ENCODE measurements around the gene MSMB. TPM values are rescaled to one million over a fixed set of nuclear protein-coding genes. Genes with fewer than 3 reads are reported as not detected.
"Not testable (repeated sequence)": the region's sequence is repeated elsewhere in the genome, so short reads cannot be mapped to it uniquely, and the experiment has no call there.

The MSMB gene
- total and polyA plus RNA-seq, 7 experiments from 2014 or later = not detected

- Histone ChIP-seq H3K36me3 (ENCODE audit: control insufficient read depth in 2 of 3, insufficient read depth in 3 of 3, low read length in 3 of 3) (peaks cover 0 to 6% (median 0%) of the 10 kb centered on the region in 3 experiments), H3K27me3 (ENCODE audit: control insufficient read depth in 2 of 2, insufficient read depth in 2 of 2, low read length in 2 of 2) (no peaks in the 10 kb centered on the region), H3K4me3 (ENCODE audit: low read length) (peak overlapping the region; percentile 72), H3K4me1 (ENCODE audit: control insufficient read depth in 2 of 2, insufficient read depth in 2 of 2, low read length in 2 of 2) (peaks cover 57 to 67% of the 10 kb centered on the region in 2 donors), H3K27ac (ENCODE audit: low read depth, low read length) (peak overlapping the region; percentile 80), H3K9me3 (ENCODE audit: control insufficient read depth in 2 of 3, low read length in 3 of 3) (no peaks in the 10 kb centered on the region)
- ChIA-PET CTCF (interaction anchor here (1.9 kb wide), 1 partner anchor 63 kb away, joined by 7 read pairs; no protein-coding TSS in a partner anchor), POLR2A (interaction anchor here (0.8 to 1.3 kb wide), 2 partner anchors 14 to 15 kb away, joined by 3 to 6 read pairs; no protein-coding TSS in a partner anchor)
- Mint-ChIP-seq H3K36me3 (peaks cover 0 to 3% (median 0%) of the 10 kb centered on the region in 5 donors), H3K27ac (peak overlapping the region in 1 of 9 donors; percentile 66), H3K4me3 (peak overlapping the region in 1 of 10 donors; percentile 4), H3K27me3 (no peaks in the 10 kb centered on the region), H3K9me3 (peaks cover 0 to 2% (median 0%) of the 10 kb centered on the region in 11 donors), H3K4me1 (peaks cover 4 to 38% (median 22%) of the 10 kb centered on the region in 7 donors)
- intact Hi-C loops (cut with micrococcal nuclease) = loop anchor here (2.0 to 5.0 kb wide), 4 partner anchors 15 to 420 kb away; partner anchors contain the start of genes NCOA4 (in 2 of the 2) and ZFAND4 (in 1 of the 2)
- DNase-seq (peak in 3 of 9 donors; percentile 17 to 26 (median 22)), ATAC-seq (peak; percentile 5)
Measured at GRCh38 chr10:46091828-46092523, 45.9 kb upstream of the MSMB start.

DNA sequence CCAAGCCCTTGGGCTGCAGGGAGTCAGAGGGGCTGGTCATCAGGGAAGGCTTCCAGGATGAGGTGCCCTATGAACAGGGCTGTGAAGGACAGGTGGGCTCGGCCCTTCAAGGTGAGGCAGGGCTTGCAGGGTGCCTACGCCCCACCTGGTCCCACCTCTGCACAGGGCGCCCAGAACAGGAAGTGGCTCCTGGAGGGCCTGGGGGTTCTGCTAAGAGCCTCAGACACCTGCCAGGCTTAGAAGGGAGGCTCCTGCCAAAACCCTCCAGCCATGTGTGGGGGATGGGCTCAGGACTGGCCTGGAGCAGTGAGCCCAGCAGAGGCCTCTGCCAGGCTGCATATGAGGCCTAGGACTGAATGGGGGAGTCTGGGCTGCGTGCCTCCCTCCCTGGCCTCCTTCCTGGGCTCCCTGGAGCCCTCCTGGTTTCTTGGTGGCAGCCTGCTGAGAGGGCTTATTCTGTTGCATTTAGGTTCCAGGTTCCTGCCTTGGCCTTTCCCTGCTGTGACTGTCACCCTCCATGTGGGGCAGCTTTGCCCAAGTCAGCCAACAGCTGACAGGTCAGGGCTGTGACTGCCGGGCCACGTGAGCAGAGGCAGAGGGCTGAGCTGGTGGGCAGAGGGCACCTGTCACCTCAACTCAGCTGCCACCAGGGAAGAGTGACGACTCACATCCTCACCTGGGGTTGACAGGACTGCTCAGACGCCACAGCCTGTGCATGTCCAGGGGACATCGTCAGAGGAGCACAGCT lies 45.2 kb upstream of the MSMB start:
- H3K36me3 ChIP-seq (ENCODE audit: control insufficient read depth in 2 of 3, insufficient read depth in 3 of 3, low read length in 3 of 3) = peaks cover 0 to 6% (median 0%) of the 10 kb centered on the region in 3 experiments
- H3K4me1 Mint-ChIP-seq = peaks cover 4 to 30% (median 15%) of the 10 kb centered on the region in 7 donors
- DNase-seq (peak in 6 of 9 donors; percentile 21 to 36 (median 32)), ATAC-seq (no peak)
- ChIA-PET CTCF (interaction anchor here (1.9 kb wide), 1 partner anchor 62 kb away, joined by 7 read pairs; no protein-coding TSS in a partner anchor), POLR2A (interaction anchor here (0.8 kb wide), 1 partner anchor 15 kb away, joined by 3 read pairs; no protein-coding TSS in a partner anchor)
- H3K9me3 ChIP-seq (ENCODE audit: control insufficient read depth in 2 of 3, low read length in 3 of 3) = no peaks in the 10 kb centered on the region
- no peaks in the 10 kb centered on the region for H3K27me3 ChIP-seq (ENCODE audit: control insufficient read depth in 2 of 2, insufficient read depth in 2 of 2, low read length in 2 of 2)
- H3K9me3 Mint-ChIP-seq = peaks cover 0 to 7% (median 0%) of the 10 kb centered on the region in 11 donors
- intact Hi-C loops (cut with micrococcal nuclease) = loop anchor here in 1 of 2 donors (5.0 kb wide), 2 partner anchors 59 to 419 kb away; partner anchors contain the start of genes NCOA4 and ZFAND4
- H3K27me3 Mint-ChIP-seq = no peaks in the 10 kb centered on the region
- H3K27ac Mint-ChIP-seq = peak overlapping the region in 1 of 9 donors; percentile 66
- H3K4me3 Mint-ChIP-seq = peak overlapping the region in 3 of 10 donors; percentile 4 to 65 (median 53)
- H3K4me1 ChIP-seq (ENCODE audit: control insufficient read depth in 2 of 2, insufficient read depth in 2 of 2, low read length in 2 of 2) = peaks cover 50 to 60% of the 10 kb centered on the region in 2 donors
- H3K4me3 ChIP-seq (ENCODE audit: low read length) = peak overlapping the region; percentile 72
- peak overlapping the region; percentile 80 for H3K27ac ChIP-seq (ENCODE audit: low read depth, low read length)
- peaks cover 0 to 4% (median 0%) of the 10 kb centered on the region in 5 donors for H3K36me3 Mint-ChIP-seq

DNA sequence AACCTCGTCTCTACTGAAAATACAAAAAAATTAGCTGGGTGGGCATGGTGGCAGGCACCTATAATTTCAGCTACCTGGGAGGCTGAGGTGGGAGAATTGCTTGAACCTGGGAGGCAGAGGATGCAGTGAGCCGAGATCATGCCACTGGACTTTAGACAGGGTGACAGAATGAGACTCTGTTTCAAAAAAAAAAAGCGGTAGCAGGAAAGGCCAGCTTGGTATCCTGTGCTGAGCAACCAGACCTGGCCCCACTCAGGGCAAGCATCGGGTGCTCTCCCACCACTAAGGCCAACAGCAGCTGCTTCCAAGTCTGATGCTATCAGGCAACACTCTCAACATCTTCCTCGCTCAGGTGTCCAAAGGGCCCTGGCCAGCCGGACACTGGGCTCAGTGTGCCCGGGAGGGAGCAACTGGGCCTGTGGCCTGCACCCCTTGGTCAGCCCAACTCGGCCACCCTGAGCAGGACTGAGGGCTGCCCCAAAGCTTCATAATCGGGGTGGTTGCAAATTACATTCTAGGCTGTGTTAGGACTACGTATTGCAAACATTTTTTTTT lies 44.3 kb upstream of the MSMB start:
- H3K27ac Mint-ChIP-seq = peak overlapping the region in 8 of 9 donors; percentile 47 to 69 (median 58)
- Histone ChIP-seq H3K36me3 (ENCODE audit: control insufficient read depth in 2 of 3, insufficient read depth in 3 of 3, low read length in 3 of 3) (peaks cover 0 to 6% (median 0%) of the 10 kb centered on the region in 3 experiments), H3K27ac (ENCODE audit: low read depth, low read length) (no peak overlapping the region), H3K27me3 (ENCODE audit: control insufficient read depth in 2 of 2, insufficient read depth in 2 of 2, low read length in 2 of 2) (no peaks in the 10 kb centered on the region), H3K4me1 (ENCODE audit: control insufficient read depth in 2 of 2, insufficient read depth in 2 of 2, low read length in 2 of 2) (peaks cover 41 to 51% of the 10 kb centered on the region in 2 donors), H3K9me3 (ENCODE audit: control insufficient read depth in 2 of 3, low read length in 3 of 3) (no peaks in the 10 kb centered on the region), H3K4me3 (ENCODE audit: low read length) (no peak overlapping the region)
- no peaks in the 10 kb centered on the region for H3K27me3 Mint-ChIP-seq
- CTCF ChIA-PET = no interaction called here
- ATAC-seq (no peak), DNase-seq (no peak)
- POLR2A ChIA-PET = interaction anchor here (0.7 kb wide), 1 partner anchor 58 kb away, joined by 3 read pairs; no protein-coding TSS in a partner anchor
- H3K36me3 Mint-ChIP-seq = peaks cover 0 to 4% (median 0%) of the 10 kb centered on the region in 5 donors
- peak overlapping the region in 3 of 10 donors; percentile 11 to 65 (median 53) for H3K4me3 Mint-ChIP-seq
- intact Hi-C loops (cut with micrococcal nuclease) = loop anchor here in 1 of 2 donors (5.0 kb wide), 2 partner anchors 58 to 418 kb away; partner anchors contain the start of genes NCOA4 and ZFAND4
- peaks cover 4 to 21% (median 14%) of the 10 kb centered on the region in 7 donors for H3K4me1 Mint-ChIP-seq
- H3K9me3 Mint-ChIP-seq = peaks cover 0 to 12% (median 0%) of the 10 kb centered on the region in 11 donors

DNA sequence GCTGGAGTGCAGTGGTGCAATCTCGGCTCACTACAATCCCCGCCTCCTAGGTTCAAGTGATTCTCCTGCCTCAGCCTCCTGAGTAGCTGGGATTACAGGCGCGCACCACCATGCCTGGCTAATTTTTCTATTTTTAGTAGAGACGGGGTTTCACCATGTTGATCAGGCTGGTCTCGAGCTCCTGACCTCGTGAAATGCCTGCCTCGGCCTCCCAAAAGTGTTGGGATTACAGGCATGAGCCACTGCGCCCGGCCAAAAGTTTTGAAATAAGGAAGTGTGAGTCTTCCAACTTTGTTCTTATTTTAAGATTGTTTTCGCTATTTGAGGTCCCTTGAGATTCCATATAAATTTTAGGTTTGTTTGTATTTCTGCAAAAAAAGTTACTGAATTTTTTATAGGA lies 41.3 kb upstream of the MSMB start:
- H3K4me3 Mint-ChIP-seq; H3K27ac ChIP-seq (ENCODE audit: low read depth, low read length); ATAC-seq; H3K27ac Mint-ChIP-seq; H3K4me3 ChIP-seq (ENCODE audit: low read length); DNase-seq; H3K27me3 ChIP-seq (ENCODE audit: control insufficient read depth in 2 of 2, insufficient read depth in 2 of 2, low read length in 2 of 2); intact Hi-C loops (cut with micrococcal nuclease); H3K36me3 Mint-ChIP-seq; POLR2A ChIA-PET; H3K36me3 ChIP-seq (ENCODE audit: control insufficient read depth in 2 of 3, insufficient read depth in 3 of 3, low read length in 3 of 3); H3K27me3 Mint-ChIP-seq: not testable (repeated sequence)
- Mint-ChIP-seq H3K9me3 (peaks cover 0 to 32% (median 2%) of the 10 kb centered on the region in 11 donors), H3K4me1 (peaks cover 4 to 14% (median 10%) of the 10 kb centered on the region in 7 donors)
- H3K4me1 ChIP-seq (ENCODE audit: control insufficient read depth in 2 of 2, insufficient read depth in 2 of 2, low read length in 2 of 2) = peaks cover 13 to 27% of the 10 kb centered on the region in 2 donors
- CTCF ChIA-PET = interaction anchor here (0.6 kb wide), 1 partner anchor 69 kb away, joined by 3 read pairs; no protein-coding TSS in a partner anchor
- peaks cover 0 to 11% (median 0%) of the 10 kb centered on the region in 3 experiments for H3K9me3 ChIP-seq (ENCODE audit: control insufficient read depth in 2 of 3, low read length in 3 of 3)

DNA sequence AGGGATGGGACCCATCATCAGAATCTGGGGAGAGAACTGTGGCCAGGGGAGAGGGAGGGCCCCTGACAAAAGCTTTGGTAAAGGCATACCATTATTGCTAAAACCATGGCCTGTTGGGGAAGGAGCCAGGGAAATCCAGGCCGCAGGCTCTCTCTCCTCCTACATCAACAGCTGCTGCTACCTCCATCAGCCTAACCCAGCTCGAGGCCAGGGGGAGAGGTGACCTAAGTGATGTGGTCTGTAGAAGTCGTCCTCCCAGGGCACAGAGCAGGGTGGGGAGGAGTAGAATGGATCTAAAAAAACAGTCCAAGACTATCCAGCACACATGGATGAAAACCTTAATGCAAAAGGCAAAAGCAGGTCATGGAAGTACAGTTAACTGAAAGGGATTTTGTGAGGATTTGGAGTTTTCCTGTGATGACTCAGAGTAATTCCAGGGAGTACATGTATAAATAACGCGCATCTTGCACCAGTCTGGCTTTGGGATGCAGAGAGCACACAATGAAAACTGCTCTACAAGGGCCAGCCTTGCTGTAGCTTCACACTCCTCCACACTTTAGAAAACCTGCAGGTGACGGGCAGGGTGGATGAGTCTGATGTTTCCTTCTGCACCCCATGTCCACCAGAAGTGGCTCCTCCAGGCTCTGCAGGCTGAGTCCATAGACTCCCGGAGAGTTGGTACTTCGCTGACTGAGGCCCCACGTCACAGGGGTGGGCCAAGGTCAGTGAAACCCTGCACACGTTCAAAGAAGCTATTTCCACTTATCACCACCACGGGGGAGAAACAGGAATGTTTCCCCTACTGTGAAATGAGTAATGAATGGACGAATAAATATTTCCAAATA lies 38.5 kb upstream of the MSMB start:
- DNase-seq = no peak
- peaks cover 0 to 5% of the 10 kb centered on the region in 2 donors for H3K4me1 ChIP-seq (ENCODE audit: control insufficient read depth in 2 of 2, insufficient read depth in 2 of 2, low read length in 2 of 2)

More for the DNA sequence above, 38.5 kb upstream of the MSMB start:
- no peak overlapping the region for H3K27ac Mint-ChIP-seq
- Histone ChIP-seq H3K27me3 (ENCODE audit: control insufficient read depth in 2 of 2, insufficient read depth in 2 of 2, low read length in 2 of 2) (no peaks in the 10 kb centered on the region), H3K27ac (ENCODE audit: low read depth, low read length) (no peak overlapping the region), H3K4me3 (ENCODE audit: low read length) (no peak overlapping the region), H3K9me3 (ENCODE audit: control insufficient read depth in 2 of 3, low read length in 3 of 3) (peaks cover 0 to 11% (median 0%) of the 10 kb centered on the region in 3 experiments), H3K36me3 (ENCODE audit: control insufficient read depth in 2 of 3, insufficient read depth in 3 of 3, low read length in 3 of 3) (no peaks in the 10 kb centered on the region)
- ChIA-PET POLR2A (no interaction called here), CTCF (no interaction called here)
- peaks cover 0 to 45% (median 7%) of the 10 kb centered on the region in 11 donors for H3K9me3 Mint-ChIP-seq
- H3K27me3 Mint-ChIP-seq = peaks cover 0 to 12% (median 0%) of the 10 kb centered on the region in 5 donors
- no peak overlapping the region for H3K4me3 Mint-ChIP-seq
- ATAC-seq = no peak
- H3K36me3 Mint-ChIP-seq = peaks cover 0 to 8% (median 3%) of the 10 kb centered on the region in 5 donors
- intact Hi-C loops (cut with micrococcal nuclease) = no loop called here
- H3K4me1 Mint-ChIP-seq = peaks cover 4 to 26% (median 15%) of the 10 kb centered on the region in 7 donors
